HG03039 (cell line): ENCODE measurements around the gene LMBR1L.

Experiments
- ATAC-seq: cut with Tn5 transposase; IDR thresholded peaks from one replicate; pipeline ENCODE4 v1.9.1; 2021; ENCODE audit warnings: mild to moderate bottlenecking, moderate library complexity; ENCODE audit not compliant: unreplicated experiment

Gene LMBR1L

DNA sequence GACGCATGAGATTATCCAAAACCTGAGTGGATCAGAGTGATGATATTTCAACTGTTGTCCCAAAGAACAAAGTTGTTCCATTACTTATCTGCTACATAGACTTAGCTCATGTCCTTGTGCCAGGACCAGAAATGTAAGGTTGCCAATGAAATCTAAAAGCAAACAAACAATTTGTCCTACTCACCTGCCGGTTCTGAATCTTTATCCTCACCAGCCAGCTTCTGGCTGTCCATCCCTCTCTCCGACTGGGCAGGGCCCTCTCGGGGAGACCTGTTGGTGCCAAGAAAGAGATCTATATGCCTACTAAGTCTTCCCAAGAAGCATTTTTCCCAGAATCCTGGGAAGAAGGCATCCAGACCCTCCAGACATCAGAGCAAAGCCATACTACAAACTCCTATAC is 55.6 kb downstream of the LMBR1L start:
- ATAC-seq: no peak

DNA sequence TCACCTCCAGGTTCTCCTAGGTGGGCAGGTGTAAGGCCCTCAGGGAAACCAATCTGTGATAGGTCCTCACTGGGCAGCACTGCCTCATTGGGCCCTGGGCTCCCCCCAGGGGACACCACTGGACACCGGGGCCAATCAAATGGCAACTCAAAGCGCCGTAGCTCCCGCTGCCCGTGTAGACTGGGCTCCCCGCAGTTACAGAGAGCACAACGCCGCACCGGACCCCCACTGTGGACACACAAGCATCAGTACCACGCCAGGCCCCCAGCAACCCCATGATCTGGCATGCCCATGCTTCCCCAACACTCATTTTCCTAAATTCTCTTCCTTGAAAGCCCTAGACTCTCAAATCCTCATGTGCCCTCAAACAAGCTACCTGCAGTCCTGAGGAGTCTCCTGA is 56.1 kb downstream of the LMBR1L start:
- no peak for ATAC-seq

DNA sequence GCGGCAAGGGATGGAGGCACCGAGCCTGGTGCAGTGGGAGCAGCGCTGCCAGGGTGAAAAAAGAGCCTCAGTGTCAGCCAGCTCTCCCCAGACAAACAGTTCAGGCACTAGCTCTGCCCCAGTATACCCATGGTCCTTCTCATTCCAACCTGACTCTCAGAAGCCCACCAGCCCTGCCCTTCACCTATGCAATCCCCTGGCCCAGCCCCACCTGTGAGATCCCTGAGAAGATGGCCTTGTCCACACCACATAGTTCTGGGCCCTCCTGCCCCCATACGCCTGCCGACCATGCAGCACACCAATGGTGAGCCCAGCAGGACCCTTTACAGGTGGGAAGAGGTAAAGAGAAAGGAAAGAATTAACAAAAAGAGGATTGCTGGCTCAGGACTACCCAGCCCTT is 56.6 kb downstream of the LMBR1L start:
- no peak for ATAC-seq

DNA sequence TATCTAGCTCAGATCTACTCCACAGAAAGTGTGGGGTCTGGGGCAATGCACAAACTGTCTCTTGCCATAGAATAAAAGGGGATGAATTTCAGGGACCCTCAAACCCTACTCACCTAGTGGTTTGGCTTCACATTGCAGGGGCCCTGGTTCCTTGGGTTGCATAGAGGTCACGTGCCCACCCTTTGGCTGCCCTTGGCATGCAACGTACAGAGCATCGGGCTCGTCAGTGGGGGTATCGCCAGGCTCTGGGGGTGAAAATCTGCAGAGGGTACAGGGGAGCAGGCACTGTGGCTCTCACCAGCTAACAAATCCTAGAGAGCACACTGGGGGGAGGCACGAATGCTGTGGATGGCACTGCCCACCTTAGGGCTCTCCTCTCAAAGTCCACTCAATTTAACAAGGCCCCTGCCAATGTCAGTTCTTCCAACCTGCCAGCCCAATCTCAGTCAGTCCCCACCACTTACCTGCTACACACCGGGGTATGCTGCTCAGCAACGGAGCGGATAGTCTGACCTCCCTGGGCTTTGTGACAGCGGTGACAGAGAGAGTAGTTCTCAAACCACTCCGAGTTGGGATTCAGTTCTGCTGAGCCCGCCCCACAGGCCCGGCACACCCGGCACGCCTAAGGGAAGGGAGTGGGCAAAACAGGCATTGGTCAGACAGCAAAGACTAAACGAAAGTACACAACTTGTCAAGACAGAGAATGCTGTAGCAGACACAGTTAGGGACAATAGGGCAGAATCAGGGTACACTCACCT is 58.0 kb downstream of the LMBR1L start:
- no peak for ATAC-seq

DNA sequence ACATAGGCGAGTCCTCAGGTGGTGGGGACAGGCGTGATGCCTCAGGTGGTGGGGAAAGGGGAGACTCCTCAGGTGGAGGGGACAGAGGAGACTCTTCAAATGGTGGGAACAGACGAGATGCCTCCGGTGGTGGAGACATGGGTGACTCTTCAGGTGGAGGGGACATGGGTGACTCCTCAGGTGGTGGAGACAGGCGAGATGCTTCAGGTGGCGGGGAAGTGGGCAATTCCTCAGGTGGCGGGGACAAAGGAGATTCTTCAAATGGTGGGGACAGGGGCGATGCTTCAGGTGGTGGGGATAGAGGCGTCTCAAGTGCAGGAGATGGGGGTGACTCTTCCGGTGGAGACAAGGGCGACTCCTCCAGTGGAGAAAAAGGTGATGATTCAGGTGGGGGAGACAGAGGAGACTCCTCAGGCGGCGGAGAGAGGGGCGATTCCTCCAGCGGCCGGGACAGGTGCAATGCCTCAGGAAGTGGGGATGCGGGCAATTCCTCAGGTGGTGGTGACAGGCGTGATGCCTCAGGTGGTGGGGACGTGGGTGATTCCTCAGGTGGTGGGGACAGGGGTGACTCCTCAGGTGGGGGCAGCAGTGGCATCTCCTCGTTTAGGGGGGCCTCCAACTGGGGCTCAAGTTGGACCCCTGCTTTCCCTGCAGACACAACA is 58.7 kb downstream of the LMBR1L start:
- no peak for ATAC-seq

DNA sequence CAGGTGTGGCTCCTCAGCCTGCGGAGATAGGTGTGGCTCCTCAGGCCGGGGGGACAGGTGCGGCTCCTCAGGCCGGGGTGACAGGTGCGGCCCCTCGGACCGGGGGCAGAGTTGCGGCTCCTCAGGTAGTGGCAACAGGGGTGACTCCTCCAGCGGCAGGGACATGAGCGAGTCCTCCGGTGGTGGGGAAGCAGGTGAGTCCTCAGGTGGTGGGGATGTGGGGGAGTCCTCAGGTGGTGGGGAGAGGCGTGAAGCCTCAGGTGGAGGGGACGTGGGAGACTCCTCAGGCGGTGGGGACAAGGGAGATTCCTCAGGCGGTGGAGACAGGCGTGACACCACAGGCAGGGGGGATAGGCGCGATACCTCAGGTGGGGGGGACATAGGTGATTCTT is 59.3 kb downstream of the LMBR1L start:
- ATAC-seq: no peak

DNA sequence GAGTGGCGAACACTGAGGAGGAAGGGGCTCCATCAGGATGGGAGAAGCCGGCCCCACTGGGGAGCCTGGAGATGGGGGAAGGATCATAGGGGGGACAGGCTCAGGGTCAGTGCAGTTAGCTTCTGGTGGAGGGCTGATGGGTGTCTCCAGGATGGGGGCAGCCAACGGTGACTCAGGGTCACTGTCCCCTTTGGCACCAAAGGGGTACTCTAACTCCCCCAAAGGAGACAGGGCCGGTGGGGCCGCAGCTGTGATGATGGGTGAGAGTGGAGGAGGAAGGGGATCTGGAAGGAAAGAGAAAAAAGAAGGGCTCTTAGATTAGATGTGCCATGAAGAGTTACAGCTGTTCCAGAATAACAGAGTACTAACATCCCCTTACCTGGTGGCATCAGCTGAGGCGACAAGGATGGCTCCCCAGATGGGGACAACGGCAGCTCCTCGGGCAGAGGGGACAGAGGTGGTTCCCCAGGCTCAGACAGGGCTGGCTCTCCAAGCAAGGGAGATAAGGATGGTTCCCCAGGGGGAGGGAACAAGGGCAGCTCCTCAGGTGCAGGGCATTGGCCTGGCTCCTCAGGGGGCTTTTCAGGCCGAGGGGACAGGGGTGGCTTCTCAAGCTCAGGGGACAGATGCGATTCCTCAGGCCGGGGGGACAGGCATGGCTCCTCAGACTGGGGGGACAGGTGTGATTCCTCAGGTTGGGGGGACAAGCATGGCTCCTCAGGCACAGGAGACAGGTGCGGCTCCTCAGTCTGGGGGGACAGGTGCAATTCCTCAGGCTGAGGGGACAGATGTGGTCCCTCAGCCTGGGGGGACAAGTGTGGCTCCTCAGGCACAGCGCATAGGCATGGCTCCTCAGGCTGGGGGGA is 59.9 kb downstream of the LMBR1L start:
- no peak for ATAC-seq

DNA sequence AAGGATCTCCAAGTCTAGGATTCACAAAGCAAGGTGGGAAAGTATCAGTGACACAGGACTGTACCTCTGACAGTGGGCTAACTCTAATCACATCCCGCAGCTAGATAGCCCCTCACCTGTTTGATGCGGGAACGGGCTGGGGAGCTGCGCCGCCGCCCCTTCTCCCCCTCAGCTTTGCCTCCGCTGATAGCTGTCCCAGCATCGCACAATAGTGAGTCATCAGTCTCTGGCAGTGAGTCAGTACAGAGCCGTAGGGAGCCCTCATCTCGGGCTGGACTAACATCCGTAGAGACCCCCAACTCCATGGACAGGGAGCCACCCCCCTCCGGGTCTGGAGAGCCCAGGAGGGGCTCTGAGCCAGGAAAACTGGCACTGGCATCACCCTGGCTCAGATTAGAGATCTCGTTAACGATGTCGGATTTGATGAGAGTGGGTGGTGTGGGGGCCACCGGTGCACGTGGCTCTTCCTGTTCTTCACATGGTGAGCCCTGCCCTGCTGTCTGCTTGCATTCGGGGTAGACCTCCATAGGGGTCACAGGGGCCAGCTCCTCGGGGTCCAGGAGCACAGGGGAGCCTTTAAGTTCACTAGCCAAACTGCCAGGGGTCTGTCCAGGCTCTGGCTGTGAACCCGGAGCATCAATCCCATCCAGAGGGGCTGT is 61.0 kb downstream of the LMBR1L start:
- ATAC-seq: no peak

DNA sequence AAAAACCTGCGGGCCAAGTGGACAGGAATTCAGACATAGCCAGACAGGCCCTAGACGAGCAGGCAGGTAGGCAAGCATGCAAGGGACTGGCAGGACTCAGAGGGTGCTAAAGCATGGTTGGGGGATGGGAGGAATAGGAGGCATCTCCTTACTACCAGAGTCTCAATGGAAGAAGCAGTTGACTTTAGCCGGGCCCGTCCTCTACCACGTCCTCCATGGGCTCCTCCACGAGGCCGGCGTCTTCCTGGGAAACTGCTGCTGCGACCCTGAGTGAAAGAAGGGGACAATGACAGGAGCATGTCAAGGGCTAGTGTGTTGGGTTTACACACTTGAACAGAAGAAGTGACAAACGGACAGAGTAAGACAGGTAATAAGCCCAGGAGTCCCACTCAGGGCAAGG is 61.7 kb downstream of the LMBR1L start:
- no peak for ATAC-seq
